Measurements from ENCODE around the gene CFAP107.

The CFAP107 gene

GRCh38 chr1:12741946-12742345 lies 4.1 kb upstream of the CFAP107 start:
- Histone ChIP-seq H3K36me3 (ENCODE audit: control insufficient read depth in 2 of 2, insufficient read depth in 2 of 2, low read length in 2 of 2) (no peaks in the 10 kb centered on the region), H3K9ac (ENCODE audit: low read length in 2 of 2) (no peak overlapping the region), H3K27me3 (ENCODE audit: control insufficient read depth in 1 of 2, insufficient read depth in 2 of 2, low read length in 2 of 2) (peaks cover 0 to 2% of the 10 kb centered on the region in 2 donors), H3K27ac (ENCODE audit: low read length) (no peak overlapping the region), H3K9me3 (ENCODE audit: control insufficient read depth in 2 of 2, low read length in 2 of 2) (no peaks in the 10 kb centered on the region), H3K4me3 (ENCODE audit: low read length in 2 of 2) (no peak overlapping the region), H3K4me1 (ENCODE audit: control insufficient read depth, insufficient read depth, low read length) (no peaks in the 10 kb centered on the region)

GRCh38 chr1:12745126-12745991 lies 641 bp upstream of the CFAP107 start:
- H3K9ac ChIP-seq (ENCODE audit: low read length in 2 of 2): no peak overlapping the region
- peaks cover 0 to 2% of the 10 kb centered on the region in 2 donors for H3K27me3 ChIP-seq (ENCODE audit: control insufficient read depth in 1 of 2, insufficient read depth in 2 of 2, low read length in 2 of 2)

GRCh38 chr1:12748778-12749355 lies 2.9 kb downstream of the CFAP107 start:
- no peaks in the 10 kb centered on the region for H3K4me1 ChIP-seq (ENCODE audit: control insufficient read depth, insufficient read depth, low read length)
- H3K4me3 ChIP-seq (ENCODE audit: low read length in 2 of 2): no peak overlapping the region
- H3K27me3 ChIP-seq (ENCODE audit: control insufficient read depth in 1 of 2, insufficient read depth in 2 of 2, low read length in 2 of 2): no peaks in the 10 kb centered on the region
- peaks cover 0 to 4% of the 10 kb centered on the region in 2 donors for H3K9me3 ChIP-seq (ENCODE audit: control insufficient read depth in 2 of 2, low read length in 2 of 2)
- no peak overlapping the region for H3K27ac ChIP-seq (ENCODE audit: low read length)
- no peak overlapping the region for H3K9ac ChIP-seq (ENCODE audit: low read length in 2 of 2)
- no peaks in the 10 kb centered on the region for H3K36me3 ChIP-seq (ENCODE audit: control insufficient read depth in 2 of 2, insufficient read depth in 2 of 2, low read length in 2 of 2)

More at GRCh38 chr1:12745126-12745991, 641 bp upstream of the CFAP107 start:
- no peaks in the 10 kb centered on the region for H3K4me1 ChIP-seq (ENCODE audit: control insufficient read depth, insufficient read depth, low read length)
- no peak overlapping the region for H3K4me3 ChIP-seq (ENCODE audit: low read length in 2 of 2)
- peaks cover 0 to 4% of the 10 kb centered on the region in 2 donors for H3K9me3 ChIP-seq (ENCODE audit: control insufficient read depth in 2 of 2, low read length in 2 of 2)
- H3K36me3 ChIP-seq (ENCODE audit: control insufficient read depth in 2 of 2, insufficient read depth in 2 of 2, low read length in 2 of 2): no peaks in the 10 kb centered on the region
- H3K27ac ChIP-seq (ENCODE audit: low read length): no peak overlapping the region

- Histone ChIP-seq H3K4me1 (ENCODE audit: control insufficient read depth, insufficient read depth, low read length) (no peaks in the 10 kb centered on the region), H3K4me3 (ENCODE audit: low read length in 2 of 2) (no peak overlapping the region), H3K27me3 (ENCODE audit: control insufficient read depth in 1 of 2, insufficient read depth in 2 of 2, low read length in 2 of 2) (peaks cover 0 to 5% of the 10 kb centered on the region in 2 donors), H3K9me3 (ENCODE audit: control insufficient read depth in 2 of 2, low read length in 2 of 2) (no peaks in the 10 kb centered on the region), H3K36me3 (ENCODE audit: control insufficient read depth in 2 of 2, insufficient read depth in 2 of 2, low read length in 2 of 2) (no peaks in the 10 kb centered on the region), H3K27ac (ENCODE audit: low read length) (no peak overlapping the region), H3K9ac (ENCODE audit: low read length in 2 of 2) (no peak overlapping the region)
Measured at GRCh38 chr1:12754738-12755137, 8.7 kb downstream of the CFAP107 start.

GRCh38 chr1:12756273-12756672 lies 10.3 kb downstream of the CFAP107 start:
- peaks cover 0 to 9% of the 10 kb centered on the region in 2 donors for H3K27me3 ChIP-seq (ENCODE audit: control insufficient read depth in 1 of 2, insufficient read depth in 2 of 2, low read length in 2 of 2)
- no peak overlapping the region for H3K9ac ChIP-seq (ENCODE audit: low read length in 2 of 2)
- H3K4me3 ChIP-seq (ENCODE audit: low read length in 2 of 2): no peak overlapping the region
- H3K36me3 ChIP-seq (ENCODE audit: control insufficient read depth in 2 of 2, insufficient read depth in 2 of 2, low read length in 2 of 2): no peaks in the 10 kb centered on the region
- H3K9me3 ChIP-seq (ENCODE audit: control insufficient read depth in 2 of 2, low read length in 2 of 2): no peaks in the 10 kb centered on the region
- H3K27ac ChIP-seq (ENCODE audit: low read length): no peak overlapping the region
- no peaks in the 10 kb centered on the region for H3K4me1 ChIP-seq (ENCODE audit: control insufficient read depth, insufficient read depth, low read length)

- H3K36me3 ChIP-seq (ENCODE audit: control insufficient read depth in 2 of 2, insufficient read depth in 2 of 2, low read length in 2 of 2): no peaks in the 10 kb centered on the region
- no peak overlapping the region for H3K4me3 ChIP-seq (ENCODE audit: low read length in 2 of 2)
- no peak overlapping the region for H3K9ac ChIP-seq (ENCODE audit: low read length in 2 of 2)
- no peaks in the 10 kb centered on the region for H3K9me3 ChIP-seq (ENCODE audit: control insufficient read depth in 2 of 2, low read length in 2 of 2)
- H3K27me3 ChIP-seq (ENCODE audit: control insufficient read depth in 1 of 2, insufficient read depth in 2 of 2, low read length in 2 of 2): peaks cover 0 to 9% of the 10 kb centered on the region in 2 donors
- H3K4me1 ChIP-seq (ENCODE audit: control insufficient read depth, insufficient read depth, low read length): no peaks in the 10 kb centered on the region
- no peak overlapping the region for H3K27ac ChIP-seq (ENCODE audit: low read length)
Measured at GRCh38 chr1:12756768-12757413, 10.9 kb downstream of the CFAP107 start.

GRCh38 chr1:12757836-12758235 lies 11.8 kb downstream of the CFAP107 start:
- Histone ChIP-seq H3K27ac (ENCODE audit: low read length) (no peak overlapping the region), H3K9ac (ENCODE audit: low read length in 2 of 2) (no peak overlapping the region), H3K27me3 (ENCODE audit: control insufficient read depth in 1 of 2, insufficient read depth in 2 of 2, low read length in 2 of 2) (peaks cover 0 to 9% of the 10 kb centered on the region in 2 donors), H3K9me3 (ENCODE audit: control insufficient read depth in 2 of 2, low read length in 2 of 2) (no peaks in the 10 kb centered on the region), H3K4me3 (ENCODE audit: low read length in 2 of 2) (no peak overlapping the region), H3K36me3 (ENCODE audit: control insufficient read depth in 2 of 2, insufficient read depth in 2 of 2, low read length in 2 of 2) (no peaks in the 10 kb centered on the region), H3K4me1 (ENCODE audit: control insufficient read depth, insufficient read depth, low read length) (no peaks in the 10 kb centered on the region)

GRCh38 chr1:12760256-12760795 lies 14.3 kb downstream of the CFAP107 start:
- Histone ChIP-seq H3K9ac (ENCODE audit: low read length in 2 of 2) (no peak overlapping the region), H3K9me3 (ENCODE audit: control insufficient read depth in 2 of 2, low read length in 2 of 2) (no peaks in the 10 kb centered on the region), H3K4me3 (ENCODE audit: low read length in 2 of 2) (no peak overlapping the region), H3K36me3 (ENCODE audit: control insufficient read depth in 2 of 2, insufficient read depth in 2 of 2, low read length in 2 of 2) (no peaks in the 10 kb centered on the region), H3K4me1 (ENCODE audit: control insufficient read depth, insufficient read depth, low read length) (no peaks in the 10 kb centered on the region), H3K27ac (ENCODE audit: low read length) (no peak overlapping the region), H3K27me3 (ENCODE audit: control insufficient read depth in 1 of 2, insufficient read depth in 2 of 2, low read length in 2 of 2) (peaks cover 0 to 11% of the 10 kb centered on the region in 2 donors)

GRCh38 chr1:12761781-12762180 lies 15.8 kb downstream of the CFAP107 start:
- Histone ChIP-seq H3K36me3 (ENCODE audit: control insufficient read depth in 2 of 2, insufficient read depth in 2 of 2, low read length in 2 of 2) (no peaks in the 10 kb centered on the region), H3K9me3 (ENCODE audit: control insufficient read depth in 2 of 2, low read length in 2 of 2) (no peaks in the 10 kb centered on the region), H3K27me3 (ENCODE audit: control insufficient read depth in 1 of 2, insufficient read depth in 2 of 2, low read length in 2 of 2) (peaks cover 0 to 11% of the 10 kb centered on the region in 2 donors), H3K4me3 (ENCODE audit: low read length in 2 of 2) (no peak overlapping the region), H3K4me1 (ENCODE audit: control insufficient read depth, insufficient read depth, low read length) (no peaks in the 10 kb centered on the region), H3K27ac (ENCODE audit: low read length) (no peak overlapping the region), H3K9ac (ENCODE audit: low read length in 2 of 2) (no peak overlapping the region)

GRCh38 chr1:12762766-12763165 lies 16.8 kb downstream of the CFAP107 start:
- Histone ChIP-seq H3K4me1 (ENCODE audit: control insufficient read depth, insufficient read depth, low read length) (no peaks in the 10 kb centered on the region), H3K9ac (ENCODE audit: low read length in 2 of 2) (no peak overlapping the region)

More at GRCh38 chr1:12762766-12763165, 16.8 kb downstream of the CFAP107 start:
- H3K27me3 ChIP-seq (ENCODE audit: control insufficient read depth in 1 of 2, insufficient read depth in 2 of 2, low read length in 2 of 2): peaks cover 0 to 11% of the 10 kb centered on the region in 2 donors
- no peaks in the 10 kb centered on the region for H3K36me3 ChIP-seq (ENCODE audit: control insufficient read depth in 2 of 2, insufficient read depth in 2 of 2, low read length in 2 of 2)
- H3K27ac ChIP-seq (ENCODE audit: low read length): no peak overlapping the region
- H3K4me3 ChIP-seq (ENCODE audit: low read length in 2 of 2): no peak overlapping the region
- H3K9me3 ChIP-seq (ENCODE audit: control insufficient read depth in 2 of 2, low read length in 2 of 2): no peaks in the 10 kb centered on the region
